Astrocyte (in vitro differentiated cells and primary cell): ENCODE results near the gene CFAP65. TPM values are rescaled to one million over a fixed set of nuclear protein-coding genes. Genes with fewer than 3 reads are reported as not detected.

ENCODE experiments used
- DNase-seq: peaks from one replicate; pipeline ENCODE4 v3.0.0-alpha.2; 2010; ENCODE audit warnings: low read depth
- FAIRE-seq: peaks from 2 replicates; lab custom pipeline; 2011; peaks lifted over from hg19 to GRCh38; lab: Jason Lieb, UNC
- H2AFZ ChIP-seq: 2 replicates; pipeline ENCODE4 v1.6.0; 2012; ENCODE audit warnings: low read depth, low read length, inconsistent platforms
- H3K27ac ChIP-seq: 2 replicates; pipeline ENCODE4 v1.5.1; 2011; ENCODE audit warnings: low read depth, low read length, inconsistent platforms
- H3K27me3 ChIP-seq: 2 replicates; pipeline ENCODE4 v1.6.0; 2011; ENCODE audit warnings: low read length, inconsistent platforms; ENCODE audit not compliant: insufficient read depth
- H3K36me3 ChIP-seq: 2 replicates; pipeline ENCODE4 v1.5.1; 2011; ENCODE audit warnings: low read length, inconsistent platforms; ENCODE audit not compliant: insufficient read depth
- H3K4me1 ChIP-seq: 2 replicates; pipeline ENCODE4 v1.5.1; 2011; ENCODE audit warnings: low read length, inconsistent platforms; ENCODE audit not compliant: insufficient read depth
- H3K4me2 ChIP-seq: 2 replicates; pipeline ENCODE4 v1.6.0; 2012; ENCODE audit warnings: low read length, inconsistent platforms
- H3K4me3 ChIP-seq: 2 replicates; pipeline ENCODE4 v1.5.1; 2011; ENCODE audit warnings: low read depth, mild to moderate bottlenecking, low read length, inconsistent platforms; ENCODE audit not compliant: insufficient read depth
- H3K79me2 ChIP-seq: 2 replicates; pipeline ENCODE4 v1.6.0; 2012; ENCODE audit warnings: mild to moderate bottlenecking, low read length, inconsistent platforms; ENCODE audit not compliant: insufficient read depth
- H3K9ac ChIP-seq: 2 replicates; pipeline ENCODE4 v1.6.0; 2012; ENCODE audit warnings: mild to moderate bottlenecking, low read length, inconsistent platforms
- H3K9me3 ChIP-seq: 2 replicates; pipeline ENCODE4 v1.5.1; 2012; ENCODE audit warnings: low read depth, mild to moderate bottlenecking, low read length, inconsistent platforms; ENCODE audit not compliant: insufficient read depth
- H4K20me1 ChIP-seq: 2 replicates; pipeline ENCODE4 v1.6.0; 2012; ENCODE audit warnings: low read length, inconsistent platforms; ENCODE audit not compliant: insufficient read depth
- H3K27ac Mint-ChIP-seq: one replicate; pipeline ENCODE4 v1.8.0; 2021; ENCODE audit warnings: mild to moderate bottlenecking, mixed read lengths; ENCODE audit not compliant: unreplicated experiment
- H3K27me3 Mint-ChIP-seq: one replicate; pipeline ENCODE4 v1.8.0; 2021; ENCODE audit warnings: low read depth, mixed read lengths; ENCODE audit not compliant: unreplicated experiment
- H3K36me3 Mint-ChIP-seq: one replicate; pipeline ENCODE4 v1.8.0; 2021; ENCODE audit warnings: low read depth, mixed read lengths; ENCODE audit not compliant: unreplicated experiment
- H3K4me1 Mint-ChIP-seq: one replicate; pipeline ENCODE4 v1.8.0; 2021; ENCODE audit warnings: low read depth, mixed read lengths; ENCODE audit not compliant: unreplicated experiment
- H3K4me3 Mint-ChIP-seq: one replicate; pipeline ENCODE4 v1.8.0; 2021; ENCODE audit warnings: mild to moderate bottlenecking, moderate library complexity, mixed read lengths; ENCODE audit not compliant: unreplicated experiment
- H3K9me3 Mint-ChIP-seq: one replicate; pipeline ENCODE4 v1.8.0; 2021; ENCODE audit warnings: mild to moderate bottlenecking, mixed read lengths; ENCODE audit not compliant: unreplicated experiment
- EZH2 ChIP-seq: IDR thresholded peaks from 2 replicates; pipeline ENCODE4 v1.6.1; 2012; ENCODE audit warnings: mild to moderate bottlenecking, low read length, inconsistent platforms; ENCODE audit not compliant: insufficient read depth
- total RNA-seq: library from RNA; stranded (reverse); gene quantifications from 2 replicates; pipeline ENCODE4 v1.2.1, GENCODE V29; 2021
- TF ChIP-seq, protein P1 (sequence below): IDR thresholded peaks from 2 replicates; pipeline ENCODE4 v1.5.1; 2011; ENCODE audit warnings: low read depth, mild to moderate bottlenecking, inconsistent platforms, low read length, moderate library complexity; ENCODE audit not compliant: insufficient read depth

Gene CFAP65
- total RNA-seq, 1 donor from 2014 or later: 0.27 TPM

DNA sequence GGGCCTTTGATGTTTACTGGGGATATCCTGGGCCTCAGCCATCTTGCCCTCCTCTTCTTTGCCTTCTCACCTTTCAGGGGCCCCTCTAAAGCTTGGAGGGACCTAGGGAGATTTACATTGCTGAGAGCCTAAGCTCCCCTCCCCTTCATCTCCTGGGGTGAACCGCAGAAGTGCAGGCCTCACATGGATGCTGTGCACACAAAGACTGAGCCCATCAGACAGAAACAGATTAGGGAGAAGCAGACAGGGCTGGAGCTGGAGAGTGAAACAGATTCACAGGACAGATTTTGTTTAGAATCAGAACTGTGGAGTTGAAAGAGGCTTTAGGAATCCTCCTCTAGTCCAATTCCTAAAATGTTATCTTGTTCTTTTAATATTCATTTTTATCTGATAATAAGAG is 85.3 kb downstream of the CFAP65 start:
- Mint-ChIP-seq H3K4me3 (no peak overlapping the region), H3K27me3 (peaks cover 69% of the 10 kb centered on the region), H3K36me3 (no peaks in the 10 kb centered on the region), H3K4me1 (peaks cover 2% of the 10 kb centered on the region), H3K27ac (no peak overlapping the region), H3K9me3 (peaks cover 2% of the 10 kb centered on the region)
- no peaks in the 10 kb centered on the region for H3K9me3 ChIP-seq
- no peak overlapping the region for H3K4me2 ChIP-seq
- no peak overlapping the region for H2AFZ ChIP-seq
- DNase-seq: no peak
- FAIRE-seq: no peak
- no peak overlapping the region for H3K27ac ChIP-seq
- no peak overlapping the region for H3K9ac ChIP-seq
- TF ChIP-seq, protein P1, sequence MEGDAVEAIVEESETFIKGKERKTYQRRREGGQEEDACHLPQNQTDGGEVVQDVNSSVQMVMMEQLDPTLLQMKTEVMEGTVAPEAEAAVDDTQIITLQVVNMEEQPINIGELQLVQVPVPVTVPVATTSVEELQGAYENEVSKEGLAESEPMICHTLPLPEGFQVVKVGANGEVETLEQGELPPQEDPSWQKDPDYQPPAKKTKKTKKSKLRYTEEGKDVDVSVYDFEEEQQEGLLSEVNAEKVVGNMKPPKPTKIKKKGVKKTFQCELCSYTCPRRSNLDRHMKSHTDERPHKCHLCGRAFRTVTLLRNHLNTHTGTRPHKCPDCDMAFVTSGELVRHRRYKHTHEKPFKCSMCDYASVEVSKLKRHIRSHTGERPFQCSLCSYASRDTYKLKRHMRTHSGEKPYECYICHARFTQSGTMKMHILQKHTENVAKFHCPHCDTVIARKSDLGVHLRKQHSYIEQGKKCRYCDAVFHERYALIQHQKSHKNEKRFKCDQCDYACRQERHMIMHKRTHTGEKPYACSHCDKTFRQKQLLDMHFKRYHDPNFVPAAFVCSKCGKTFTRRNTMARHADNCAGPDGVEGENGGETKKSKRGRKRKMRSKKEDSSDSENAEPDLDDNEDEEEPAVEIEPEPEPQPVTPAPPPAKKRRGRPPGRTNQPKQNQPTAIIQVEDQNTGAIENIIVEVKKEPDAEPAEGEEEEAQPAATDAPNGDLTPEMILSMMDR: no peak
- no peak for TF ChIP-seq EZH2
- peaks cover 44% of the 10 kb centered on the region for H3K27me3 ChIP-seq
- H3K4me1 ChIP-seq: peaks cover 3% of the 10 kb centered on the region
- no peak overlapping the region for H3K4me3 ChIP-seq
- H3K79me2 ChIP-seq: no peaks in the 10 kb centered on the region
- no peaks in the 10 kb centered on the region for H3K36me3 ChIP-seq
- peaks cover under 1% of the 10 kb centered on the region for H4K20me1 ChIP-seq

DNA sequence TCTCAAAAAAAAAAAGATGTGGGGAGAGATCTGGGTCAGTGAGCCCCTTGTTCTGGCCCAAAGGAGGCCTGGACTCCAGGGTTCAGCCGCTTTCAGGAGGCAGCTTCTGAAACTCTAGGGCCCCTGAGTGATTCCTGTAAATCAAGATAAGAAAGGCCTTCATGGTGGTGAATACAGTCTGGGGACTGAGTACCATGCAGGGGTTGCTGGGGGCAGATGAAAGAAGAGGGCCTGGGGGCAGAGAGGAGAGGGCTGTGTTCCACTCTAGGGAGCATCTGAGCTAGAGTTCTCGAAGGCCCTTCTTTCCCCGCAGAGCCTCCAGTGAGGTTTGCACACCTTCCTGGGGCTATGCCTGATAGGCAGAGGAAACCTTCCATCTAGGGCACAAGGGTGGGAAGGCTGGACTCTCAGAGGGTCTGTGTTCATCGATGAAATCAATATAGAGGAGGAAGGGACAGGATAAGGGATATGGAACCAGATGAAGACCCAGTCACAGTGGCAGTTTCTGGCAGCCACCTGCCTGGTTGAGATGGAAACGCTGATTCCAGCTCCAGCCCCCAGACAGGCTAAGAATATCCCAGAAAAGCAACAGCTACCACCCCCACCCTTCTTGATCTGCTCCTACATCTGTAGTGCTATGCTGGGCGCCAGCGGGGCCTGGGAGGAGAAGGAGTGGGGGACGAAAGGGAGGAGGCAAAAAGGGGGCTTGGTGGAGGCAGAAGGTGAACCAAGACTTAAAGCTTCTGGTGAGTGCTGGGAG is 86.6 kb downstream of the CFAP65 start:
- H3K9me3 ChIP-seq: no peaks in the 10 kb centered on the region
- peaks cover 74% of the 10 kb centered on the region for H3K27me3 Mint-ChIP-seq
- H3K4me3 Mint-ChIP-seq: no peak overlapping the region
- no peak overlapping the region for H3K27ac Mint-ChIP-seq
- no peak overlapping the region for H2AFZ ChIP-seq
- no peak overlapping the region for H3K4me3 ChIP-seq
- DNase-seq (no peak), FAIRE-seq (no peak)
- no peaks in the 10 kb centered on the region for H3K79me2 ChIP-seq
- no peak overlapping the region for H3K4me2 ChIP-seq
- H3K27me3 ChIP-seq: peaks cover 39% of the 10 kb centered on the region
- no peaks in the 10 kb centered on the region for H3K36me3 Mint-ChIP-seq
- peaks cover 3% of the 10 kb centered on the region for H3K4me1 ChIP-seq
- H3K9ac ChIP-seq: no peak overlapping the region
- no peak overlapping the region for H3K27ac ChIP-seq
- no peaks in the 10 kb centered on the region for H3K36me3 ChIP-seq
- H3K4me1 Mint-ChIP-seq: peaks cover 2% of the 10 kb centered on the region
- TF ChIP-seq, protein P1: no peak
- TF ChIP-seq EZH2: no peak
- H3K9me3 Mint-ChIP-seq: peaks cover 2% of the 10 kb centered on the region
- H4K20me1 ChIP-seq: no peaks in the 10 kb centered on the region

- Histone ChIP-seq H4K20me1 (no peaks in the 10 kb centered on the region), H3K79me2 (no peaks in the 10 kb centered on the region), H3K4me2 (no peak overlapping the region), H3K36me3 (no peaks in the 10 kb centered on the region), H3K4me3 (no peak overlapping the region), H3K27me3 (peaks cover 31% of the 10 kb centered on the region), H3K9ac (no peak overlapping the region), H3K9me3 (no peaks in the 10 kb centered on the region), H3K27ac (no peak overlapping the region), H3K4me1 (no peaks in the 10 kb centered on the region), H2AFZ (no peak overlapping the region)
- Mint-ChIP-seq H3K4me1 (no peaks in the 10 kb centered on the region), H3K27me3 (peaks cover 67% of the 10 kb centered on the region), H3K4me3 (no peak overlapping the region), H3K36me3 (no peaks in the 10 kb centered on the region), H3K9me3 (peaks cover 2% of the 10 kb centered on the region), H3K27ac (no peak overlapping the region)
- TF ChIP-seq, protein P1: no peak
- no peak for TF ChIP-seq EZH2
- DNase-seq (no peak), FAIRE-seq (no peak)
These were observed 87.9 kb downstream of the CFAP65 start for GRCh38 chr2:218953366-218953954.
